HepG2 (cell line): ENCODE results near the gene ACSS2. TPM values are rescaled to one million over a fixed set of nuclear protein-coding genes. Genes with fewer than 3 reads are reported as not detected.

Experiments used
- DR1 ChIP-seq: sonication (generic); formaldehyde crosslinking; IDR thresholded peaks from 2 replicates; pipeline ENCODE4 v1.8.0; 2021; ENCODE audit warnings: mild to moderate bottlenecking, missing genetic modification reagents, inconsistent platforms
- FOXK2 ChIP-seq: fragments of 450-650 bp; IDR thresholded peaks from 2 replicates; pipeline ENCODE4 v1.6.1; 2016
- GZF1 ChIP-seq: sonication (generic); formaldehyde crosslinking; IDR thresholded peaks from 2 replicates; pipeline ENCODE4 v1.5.1; 2020; ENCODE audit warnings: mild to moderate bottlenecking, missing genetic modification reagents
- KLF12 ChIP-seq: sonication (generic); formaldehyde crosslinking; IDR thresholded peaks from 2 replicates; pipeline ENCODE4 v1.4.0; 2020; ENCODE audit warnings: missing genetic modification reagents, borderline replicate concordance
- PTBP1 ChIP-seq: fragments of 200-400 bp; formaldehyde crosslinking; IDR thresholded peaks from 2 replicates; pipeline ENCODE4 v1.6.1; 2018; ENCODE audit warnings: low read length, low read depth; ENCODE audit not compliant: poor library complexity, severe bottlenecking
- TCF7 ChIP-seq: sonication (generic); IDR thresholded peaks from 2 replicates; pipeline ENCODE4 v1.6.1; 2016; ENCODE audit warnings: antibody characterized with exemption, low read depth
- ZNF180 ChIP-seq: sonication (generic); formaldehyde crosslinking; IDR thresholded peaks from 2 replicates; pipeline ENCODE4 v1.4.0; 2020; ENCODE audit warnings: low read depth, missing genetic modification reagents, borderline replicate concordance
- ZNF263 ChIP-seq: sonication (generic); formaldehyde crosslinking; IDR thresholded peaks from 2 replicates; pipeline ENCODE4 v1.4.0; 2020; ENCODE audit warnings: missing genetic modification reagents
- ZNF446 ChIP-seq: sonication (generic); formaldehyde crosslinking; IDR thresholded peaks from 2 replicates; pipeline ENCODE4 v1.5.0; 2020; ENCODE audit warnings: mild to moderate bottlenecking, missing genetic modification reagents
- polyA plus RNA-seq, 8 experiments: library from polyadenylated mRNA; depleted of rRNA in 3 of 8; stranded (reverse) in 7 of 8; unstranded in 1 of 8; fragments of >200 nt; fragmentation: Illumina TruSeq in 4 of 8; extraction: Trizol in 4 of 8; gene quantifications; 2 replicates each; pipeline versions ENCODE4 v1.2.1 to v1.2.3, GENCODE V29; 2011 to 2016; ENCODE audit warnings: low read depth in 4 of 8, missing spikeins in 1 of 8, mixed read lengths in 1 of 8; ENCODE audit not compliant: insufficient read depth in 1 of 8
- total RNA-seq, 5 experiments: library from RNA; depleted of rRNA; stranded (reverse); fragments of >200 nt; fragmentation: Illumina TruSeq; extraction: Trizol; gene quantifications; 2 replicates each; pipeline ENCODE4 v1.2.3, GENCODE V29; 2016; ENCODE audit warnings: low read depth in 1 of 5
- TF ChIP-seq, protein P1 (sequence below): IDR thresholded peaks from 2 replicates; pipeline ENCODE4 v1.6.1; 2016; ENCODE audit warnings: low read depth, control low read depth
- TF ChIP-seq, protein P2 (sequence below): sonication (generic); formaldehyde crosslinking; IDR thresholded peaks from 2 replicates; pipeline ENCODE4 v1.9.0; 2021; ENCODE audit warnings: missing genetic modification reagents, borderline replicate concordance
- TF ChIP-seq, protein P3 (sequence below): fragments of 450-650 bp; IDR thresholded peaks from 2 replicates; pipeline ENCODE4 v1.6.1; 2017; ENCODE audit warnings: mild to moderate bottlenecking
- TF ChIP-seq, protein P4 (sequence below): sonication (generic); formaldehyde crosslinking; conservative IDR thresholded peaks from 2 replicates; pipeline ENCODE4 v1.8.0; 2022; ENCODE audit warnings: missing genetic modification reagents
- TF ChIP-seq, protein P5 (sequence below): sonication (generic); formaldehyde crosslinking; IDR thresholded peaks from 2 replicates; pipeline ENCODE4 v1.5.1; 2020; ENCODE audit warnings: mild to moderate bottlenecking, missing genetic modification reagents, moderate library complexity
- TF ChIP-seq, protein P6 (sequence below): sonication (generic); formaldehyde crosslinking; IDR thresholded peaks from 2 replicates; pipeline ENCODE4 v1.5.0; 2020; ENCODE audit warnings: mild to moderate bottlenecking, missing genetic modification reagents, moderate library complexity

ACSS2 gene
- total and polyA plus RNA-seq, 2 of the 13 experiments (the other 11 are each of a cell fraction or from before 2014, with no cell fraction given): 72.8 to 89.7 TPM

DNA sequence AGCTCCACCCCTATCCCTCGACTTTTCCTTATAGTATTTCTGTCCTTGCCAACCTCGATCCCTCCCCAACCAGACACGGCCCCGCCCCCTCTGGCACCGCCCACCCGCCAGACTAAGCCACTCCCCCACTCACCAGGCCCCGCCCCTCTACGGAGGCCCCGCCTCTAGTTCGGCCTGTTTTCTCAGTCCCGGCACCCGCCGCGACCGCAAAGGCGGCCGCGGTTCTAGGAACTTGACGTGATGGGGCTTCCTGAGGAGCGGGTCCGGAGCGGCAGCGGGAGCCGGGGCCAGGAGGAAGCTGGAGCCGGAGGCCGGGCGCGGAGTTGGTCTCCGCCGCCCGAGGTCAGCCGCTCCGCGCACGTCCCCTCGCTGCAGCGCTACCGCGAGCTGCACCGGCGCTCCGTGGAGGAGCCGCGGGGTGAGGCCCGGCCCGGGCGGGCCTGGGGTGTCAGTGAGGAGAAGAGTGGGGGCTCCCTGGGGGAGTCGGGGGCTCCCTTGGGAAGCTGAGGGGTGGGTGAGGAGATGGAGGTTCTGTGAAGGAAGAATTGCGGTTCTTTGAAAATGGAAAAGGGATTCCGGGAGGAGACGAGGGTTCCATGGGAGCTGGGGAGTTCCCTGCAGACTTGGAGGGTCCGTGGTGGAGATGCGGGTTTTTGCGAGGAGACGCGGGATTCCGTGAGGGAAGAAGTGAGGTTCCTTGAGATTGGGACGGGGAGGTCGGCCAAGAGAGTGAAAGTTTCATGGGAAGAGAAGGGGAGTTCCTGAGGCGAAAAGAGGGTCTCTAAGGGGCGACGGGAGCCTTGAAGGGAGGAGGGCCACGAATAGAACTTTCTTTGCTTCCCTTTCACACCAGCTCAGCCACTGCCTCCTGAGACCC, at the start of gene ACSS2 (continued):
- TF ChIP-seq GZF1 (CRISPR knock-in tag) (no peak), FOXK2 (no peak), KLF12 (CRISPR knock-in tag) (peak; percentile 26), DR1 (CRISPR knock-in tag) (peak; percentile 78), TCF7 (no peak), ZNF263 (CRISPR knock-in tag) (no peak), ZNF180 (CRISPR knock-in tag) (no peak), ZNF446 (no peak; the same call in 1 of the 2 replicates), PTBP1 (no peak)
- TF ChIP-seq, protein P1, sequence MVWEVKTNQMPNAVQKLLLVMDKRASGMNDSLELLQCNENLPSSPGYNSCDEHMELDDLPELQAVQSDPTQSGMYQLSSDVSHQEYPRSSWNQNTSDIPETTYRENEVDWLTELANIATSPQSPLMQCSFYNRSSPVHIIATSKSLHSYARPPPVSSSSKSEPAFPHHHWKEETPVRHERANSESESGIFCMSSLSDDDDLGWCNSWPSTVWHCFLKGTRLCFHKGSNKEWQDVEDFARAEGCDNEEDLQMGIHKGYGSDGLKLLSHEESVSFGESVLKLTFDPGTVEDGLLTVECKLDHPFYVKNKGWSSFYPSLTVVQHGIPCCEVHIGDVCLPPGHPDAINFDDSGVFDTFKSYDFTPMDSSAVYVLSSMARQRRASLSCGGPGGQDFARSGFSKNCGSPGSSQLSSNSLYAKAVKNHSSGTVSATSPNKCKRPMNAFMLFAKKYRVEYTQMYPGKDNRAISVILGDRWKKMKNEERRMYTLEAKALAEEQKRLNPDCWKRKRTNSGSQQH (CRISPR knock-in tag): 0 out of 2 replicates have a peak, but pooled peaks have one; percentile 44
- TF ChIP-seq, protein P2, sequence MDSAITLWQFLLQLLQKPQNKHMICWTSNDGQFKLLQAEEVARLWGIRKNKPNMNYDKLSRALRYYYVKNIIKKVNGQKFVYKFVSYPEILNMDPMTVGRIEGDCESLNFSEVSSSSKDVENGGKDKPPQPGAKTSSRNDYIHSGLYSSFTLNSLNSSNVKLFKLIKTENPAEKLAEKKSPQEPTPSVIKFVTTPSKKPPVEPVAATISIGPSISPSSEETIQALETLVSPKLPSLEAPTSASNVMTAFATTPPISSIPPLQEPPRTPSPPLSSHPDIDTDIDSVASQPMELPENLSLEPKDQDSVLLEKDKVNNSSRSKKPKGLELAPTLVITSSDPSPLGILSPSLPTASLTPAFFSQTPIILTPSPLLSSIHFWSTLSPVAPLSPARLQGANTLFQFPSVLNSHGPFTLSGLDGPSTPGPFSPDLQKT: no peak
- TF ChIP-seq, protein P3, sequence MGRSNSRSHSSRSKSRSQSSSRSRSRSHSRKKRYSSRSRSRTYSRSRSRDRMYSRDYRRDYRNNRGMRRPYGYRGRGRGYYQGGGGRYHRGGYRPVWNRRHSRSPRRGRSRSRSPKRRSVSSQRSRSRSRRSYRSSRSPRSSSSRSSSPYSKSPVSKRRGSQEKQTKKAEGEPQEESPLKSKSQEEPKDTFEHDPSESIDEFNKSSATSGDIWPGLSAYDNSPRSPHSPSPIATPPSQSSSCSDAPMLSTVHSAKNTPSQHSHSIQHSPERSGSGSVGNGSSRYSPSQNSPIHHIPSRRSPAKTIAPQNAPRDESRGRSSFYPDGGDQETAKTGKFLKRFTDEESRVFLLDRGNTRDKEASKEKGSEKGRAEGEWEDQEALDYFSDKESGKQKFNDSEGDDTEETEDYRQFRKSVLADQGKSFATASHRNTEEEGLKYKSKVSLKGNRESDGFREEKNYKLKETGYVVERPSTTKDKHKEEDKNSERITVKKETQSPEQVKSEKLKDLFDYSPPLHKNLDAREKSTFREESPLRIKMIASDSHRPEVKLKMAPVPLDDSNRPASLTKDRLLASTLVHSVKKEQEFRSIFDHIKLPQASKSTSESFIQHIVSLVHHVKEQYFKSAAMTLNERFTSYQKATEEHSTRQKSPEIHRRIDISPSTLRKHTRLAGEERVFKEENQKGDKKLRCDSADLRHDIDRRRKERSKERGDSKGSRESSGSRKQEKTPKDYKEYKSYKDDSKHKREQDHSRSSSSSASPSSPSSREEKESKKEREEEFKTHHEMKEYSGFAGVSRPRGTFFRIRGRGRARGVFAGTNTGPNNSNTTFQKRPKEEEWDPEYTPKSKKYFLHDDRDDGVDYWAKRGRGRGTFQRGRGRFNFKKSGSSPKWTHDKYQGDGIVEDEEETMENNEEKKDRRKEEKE: no peak
- TF ChIP-seq, protein P4, sequence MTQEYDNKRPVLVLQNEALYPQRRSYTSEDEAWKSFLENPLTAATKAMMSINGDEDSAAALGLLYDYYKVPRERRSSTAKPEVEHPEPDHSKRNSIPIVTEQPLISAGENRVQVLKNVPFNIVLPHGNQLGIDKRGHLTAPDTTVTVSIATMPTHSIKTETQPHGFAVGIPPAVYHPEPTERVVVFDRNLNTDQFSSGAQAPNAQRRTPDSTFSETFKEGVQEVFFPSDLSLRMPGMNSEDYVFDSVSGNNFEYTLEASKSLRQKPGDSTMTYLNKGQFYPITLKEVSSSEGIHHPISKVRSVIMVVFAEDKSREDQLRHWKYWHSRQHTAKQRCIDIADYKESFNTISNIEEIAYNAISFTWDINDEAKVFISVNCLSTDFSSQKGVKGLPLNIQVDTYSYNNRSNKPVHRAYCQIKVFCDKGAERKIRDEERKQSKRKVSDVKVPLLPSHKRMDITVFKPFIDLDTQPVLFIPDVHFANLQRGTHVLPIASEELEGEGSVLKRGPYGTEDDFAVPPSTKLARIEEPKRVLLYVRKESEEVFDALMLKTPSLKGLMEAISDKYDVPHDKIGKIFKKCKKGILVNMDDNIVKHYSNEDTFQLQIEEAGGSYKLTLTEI (CRISPR knock-in tag): no peak
- TF ChIP-seq, protein P5, sequence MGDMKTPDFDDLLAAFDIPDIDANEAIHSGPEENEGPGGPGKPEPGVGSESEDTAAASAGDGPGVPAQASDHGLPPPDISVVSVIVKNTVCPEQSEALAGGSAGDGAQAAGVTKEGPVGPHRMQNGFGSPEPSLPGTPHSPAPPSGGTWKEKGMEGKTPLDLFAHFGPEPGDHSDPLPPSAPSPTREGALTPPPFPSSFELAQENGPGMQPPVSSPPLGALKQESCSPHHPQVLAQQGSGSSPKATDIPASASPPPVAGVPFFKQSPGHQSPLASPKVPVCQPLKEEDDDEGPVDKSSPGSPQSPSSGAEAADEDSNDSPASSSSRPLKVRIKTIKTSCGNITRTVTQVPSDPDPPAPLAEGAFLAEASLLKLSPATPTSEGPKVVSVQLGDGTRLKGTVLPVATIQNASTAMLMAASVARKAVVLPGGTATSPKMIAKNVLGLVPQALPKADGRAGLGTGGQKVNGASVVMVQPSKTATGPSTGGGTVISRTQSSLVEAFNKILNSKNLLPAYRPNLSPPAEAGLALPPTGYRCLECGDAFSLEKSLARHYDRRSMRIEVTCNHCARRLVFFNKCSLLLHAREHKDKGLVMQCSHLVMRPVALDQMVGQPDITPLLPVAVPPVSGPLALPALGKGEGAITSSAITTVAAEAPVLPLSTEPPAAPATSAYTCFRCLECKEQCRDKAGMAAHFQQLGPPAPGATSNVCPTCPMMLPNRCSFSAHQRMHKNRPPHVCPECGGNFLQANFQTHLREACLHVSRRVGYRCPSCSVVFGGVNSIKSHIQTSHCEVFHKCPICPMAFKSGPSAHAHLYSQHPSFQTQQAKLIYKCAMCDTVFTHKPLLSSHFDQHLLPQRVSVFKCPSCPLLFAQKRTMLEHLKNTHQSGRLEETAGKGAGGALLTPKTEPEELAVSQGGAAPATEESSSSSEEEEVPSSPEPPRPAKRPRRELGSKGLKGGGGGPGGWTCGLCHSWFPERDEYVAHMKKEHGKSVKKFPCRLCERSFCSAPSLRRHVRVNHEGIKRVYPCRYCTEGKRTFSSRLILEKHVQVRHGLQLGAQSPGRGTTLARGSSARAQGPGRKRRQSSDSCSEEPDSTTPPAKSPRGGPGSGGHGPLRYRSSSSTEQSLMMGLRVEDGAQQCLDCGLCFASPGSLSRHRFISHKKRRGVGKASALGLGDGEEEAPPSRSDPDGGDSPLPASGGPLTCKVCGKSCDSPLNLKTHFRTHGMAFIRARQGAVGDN (CRISPR knock-in tag): peak; percentile 85
- TF ChIP-seq, protein P6, sequence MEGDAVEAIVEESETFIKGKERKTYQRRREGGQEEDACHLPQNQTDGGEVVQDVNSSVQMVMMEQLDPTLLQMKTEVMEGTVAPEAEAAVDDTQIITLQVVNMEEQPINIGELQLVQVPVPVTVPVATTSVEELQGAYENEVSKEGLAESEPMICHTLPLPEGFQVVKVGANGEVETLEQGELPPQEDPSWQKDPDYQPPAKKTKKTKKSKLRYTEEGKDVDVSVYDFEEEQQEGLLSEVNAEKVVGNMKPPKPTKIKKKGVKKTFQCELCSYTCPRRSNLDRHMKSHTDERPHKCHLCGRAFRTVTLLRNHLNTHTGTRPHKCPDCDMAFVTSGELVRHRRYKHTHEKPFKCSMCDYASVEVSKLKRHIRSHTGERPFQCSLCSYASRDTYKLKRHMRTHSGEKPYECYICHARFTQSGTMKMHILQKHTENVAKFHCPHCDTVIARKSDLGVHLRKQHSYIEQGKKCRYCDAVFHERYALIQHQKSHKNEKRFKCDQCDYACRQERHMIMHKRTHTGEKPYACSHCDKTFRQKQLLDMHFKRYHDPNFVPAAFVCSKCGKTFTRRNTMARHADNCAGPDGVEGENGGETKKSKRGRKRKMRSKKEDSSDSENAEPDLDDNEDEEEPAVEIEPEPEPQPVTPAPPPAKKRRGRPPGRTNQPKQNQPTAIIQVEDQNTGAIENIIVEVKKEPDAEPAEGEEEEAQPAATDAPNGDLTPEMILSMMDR (CRISPR knock-in tag): no peak
